ENCODE results near the gene RASAL3.

DNA sequence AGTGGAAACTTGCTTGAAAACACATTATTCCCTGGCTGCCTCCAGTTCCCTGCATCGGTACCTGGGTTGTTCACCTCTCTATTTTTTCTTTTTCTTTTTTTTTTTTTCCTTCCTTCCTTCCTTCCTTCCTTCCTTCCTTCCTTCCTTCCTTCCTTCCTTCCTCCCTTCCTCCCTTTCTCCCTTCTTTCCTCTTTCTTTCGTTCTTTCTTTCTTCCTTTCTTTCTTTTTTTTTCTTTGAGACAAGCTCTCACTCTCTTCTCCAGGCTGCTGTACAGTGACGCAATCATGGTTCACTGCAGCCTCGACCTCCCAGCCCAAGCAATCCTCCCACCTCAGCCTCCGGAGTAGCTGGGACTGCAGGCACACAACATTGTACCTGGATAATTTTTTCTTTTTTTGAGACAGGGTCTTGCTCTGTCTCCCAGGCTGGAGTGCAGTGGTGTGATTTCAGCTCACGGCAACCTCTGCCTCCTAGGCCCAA, 3.4 kb upstream of the RASAL3 start:
- TF ChIP-seq, protein P1, sequence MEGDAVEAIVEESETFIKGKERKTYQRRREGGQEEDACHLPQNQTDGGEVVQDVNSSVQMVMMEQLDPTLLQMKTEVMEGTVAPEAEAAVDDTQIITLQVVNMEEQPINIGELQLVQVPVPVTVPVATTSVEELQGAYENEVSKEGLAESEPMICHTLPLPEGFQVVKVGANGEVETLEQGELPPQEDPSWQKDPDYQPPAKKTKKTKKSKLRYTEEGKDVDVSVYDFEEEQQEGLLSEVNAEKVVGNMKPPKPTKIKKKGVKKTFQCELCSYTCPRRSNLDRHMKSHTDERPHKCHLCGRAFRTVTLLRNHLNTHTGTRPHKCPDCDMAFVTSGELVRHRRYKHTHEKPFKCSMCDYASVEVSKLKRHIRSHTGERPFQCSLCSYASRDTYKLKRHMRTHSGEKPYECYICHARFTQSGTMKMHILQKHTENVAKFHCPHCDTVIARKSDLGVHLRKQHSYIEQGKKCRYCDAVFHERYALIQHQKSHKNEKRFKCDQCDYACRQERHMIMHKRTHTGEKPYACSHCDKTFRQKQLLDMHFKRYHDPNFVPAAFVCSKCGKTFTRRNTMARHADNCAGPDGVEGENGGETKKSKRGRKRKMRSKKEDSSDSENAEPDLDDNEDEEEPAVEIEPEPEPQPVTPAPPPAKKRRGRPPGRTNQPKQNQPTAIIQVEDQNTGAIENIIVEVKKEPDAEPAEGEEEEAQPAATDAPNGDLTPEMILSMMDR (IDR thresholded peaks at IDR 0.05): no peak
- TF ChIP-seq POLR2A (IDR thresholded peaks at IDR 0.05): no peak
